GM12878 (cell line): ENCODE results near the gene FSIP1.

Experiments
- CHD1 ChIP-seq: IDR thresholded peaks from 2 replicates; pipeline ENCODE4 v1.6.1; 2012; ENCODE audit warnings: low read depth, low read length, improper control_type of control experiment
- EP300 ChIP-seq, 2 experiments: fragments of 150-350 bp in 1 of 2; IDR thresholded peaks; 2 replicates each; pipeline ENCODE4 v1.6.1; 2011 to 2012; ENCODE audit warnings: low read depth in 2 of 2, low read length in 2 of 2, borderline replicate concordance in 1 of 2, improper control_type of control experiment in 1 of 2, inconsistent platforms in 1 of 2; ENCODE audit not compliant: control insufficient read depth in 1 of 2
- EZH2 ChIP-seq: IDR thresholded peaks from 2 replicates; pipeline ENCODE4 v1.6.1; 2012; ENCODE audit warnings: low read depth, mild to moderate bottlenecking, control low read depth, inconsistent platforms, low read length, borderline replicate concordance; ENCODE audit not compliant: control insufficient read depth
- GABPA ChIP-seq: IDR thresholded peaks from 2 replicates; pipeline ENCODE4 v1.6.1; 2014; ENCODE audit warnings: antibody characterized with exemption, low read depth, mild to moderate bottlenecking, inconsistent platforms
- MAX ChIP-seq: IDR thresholded peaks from 2 replicates; pipeline ENCODE4 v1.6.1; 2012; ENCODE audit warnings: low read depth, low read length, improper control_type of control experiment
- NFYB ChIP-seq: IDR thresholded peaks from 2 replicates; pipeline ENCODE4 v1.6.1; 2011; ENCODE audit warnings: low read depth, mild to moderate bottlenecking, low read length, improper control_type of control experiment, moderate library complexity; ENCODE audit not compliant: insufficient read depth
- POLR2A ChIP-seq: IDR thresholded peaks from 2 replicates; pipeline ENCODE4 v1.6.1; 2011; ENCODE audit warnings: low read depth, mild to moderate bottlenecking, low read length
- POLR2AphosphoS5 ChIP-seq: IDR thresholded peaks from 2 replicates; pipeline ENCODE4 v1.6.1; 2011; ENCODE audit warnings: mild to moderate bottlenecking, low read length, inconsistent platforms
- RCOR1 ChIP-seq: conservative IDR thresholded peaks from 2 replicates; pipeline ENCODE4 v1.6.1; 2012; ENCODE audit warnings: low read depth, low read length, improper control_type of control experiment
- SREBF1 ChIP-seq: IDR thresholded peaks from 2 replicates; pipeline ENCODE4 v1.6.1; 2012; ENCODE audit warnings: mild to moderate bottlenecking, low read length
- TF ChIP-seq, protein P1 (sequence below), 3 experiments: IDR thresholded peaks in 2 of 3; conservative IDR thresholded peaks in 1 of 3; 2 replicates each; pipeline ENCODE4 v1.5.1; 2011; ENCODE audit warnings: low read depth in 3 of 3, low read length in 3 of 3, mild to moderate bottlenecking in 3 of 3, control low read depth in 2 of 3, moderate library complexity in 2 of 3, inconsistent platforms in 1 of 3, mixed read lengths in 1 of 3; ENCODE audit not compliant: control insufficient read depth in 2 of 3, insufficient read depth in 1 of 3; ENCODE audit errors: extremely low read depth in 1 of 3
- TF ChIP-seq, protein P2 (sequence below): fragments of 150-350 bp; IDR thresholded peaks from 2 replicates; pipeline ENCODE4 v1.6.1; 2014; ENCODE audit warnings: mild to moderate bottlenecking, low read depth, low read length

- no peak for TF ChIP-seq RCOR1
- peak; percentile 53 to 88; a peak in 3 of 4 replicates for TF ChIP-seq EP300 (IDR thresholded peaks at IDR 0.05; ENCODE audit: borderline replicate concordance in 1 of 2, control insufficient read depth in 1 of 2, low read depth in 2 of 2, low read length in 2 of 2)
- no peak for TF ChIP-seq POLR2AphosphoS5
- TF ChIP-seq, protein P1, sequence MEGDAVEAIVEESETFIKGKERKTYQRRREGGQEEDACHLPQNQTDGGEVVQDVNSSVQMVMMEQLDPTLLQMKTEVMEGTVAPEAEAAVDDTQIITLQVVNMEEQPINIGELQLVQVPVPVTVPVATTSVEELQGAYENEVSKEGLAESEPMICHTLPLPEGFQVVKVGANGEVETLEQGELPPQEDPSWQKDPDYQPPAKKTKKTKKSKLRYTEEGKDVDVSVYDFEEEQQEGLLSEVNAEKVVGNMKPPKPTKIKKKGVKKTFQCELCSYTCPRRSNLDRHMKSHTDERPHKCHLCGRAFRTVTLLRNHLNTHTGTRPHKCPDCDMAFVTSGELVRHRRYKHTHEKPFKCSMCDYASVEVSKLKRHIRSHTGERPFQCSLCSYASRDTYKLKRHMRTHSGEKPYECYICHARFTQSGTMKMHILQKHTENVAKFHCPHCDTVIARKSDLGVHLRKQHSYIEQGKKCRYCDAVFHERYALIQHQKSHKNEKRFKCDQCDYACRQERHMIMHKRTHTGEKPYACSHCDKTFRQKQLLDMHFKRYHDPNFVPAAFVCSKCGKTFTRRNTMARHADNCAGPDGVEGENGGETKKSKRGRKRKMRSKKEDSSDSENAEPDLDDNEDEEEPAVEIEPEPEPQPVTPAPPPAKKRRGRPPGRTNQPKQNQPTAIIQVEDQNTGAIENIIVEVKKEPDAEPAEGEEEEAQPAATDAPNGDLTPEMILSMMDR (IDR thresholded peaks at IDR 0.05 in 2 of 3, conservative IDR thresholded peaks at IDR 0.05 in 1 of 3; ENCODE audit: control insufficient read depth in 2 of 3, extremely low read depth in 1 of 3, insufficient read depth in 1 of 3, low read depth in 3 of 3, low read length in 3 of 3), result no peak
- TF ChIP-seq, protein P2, sequence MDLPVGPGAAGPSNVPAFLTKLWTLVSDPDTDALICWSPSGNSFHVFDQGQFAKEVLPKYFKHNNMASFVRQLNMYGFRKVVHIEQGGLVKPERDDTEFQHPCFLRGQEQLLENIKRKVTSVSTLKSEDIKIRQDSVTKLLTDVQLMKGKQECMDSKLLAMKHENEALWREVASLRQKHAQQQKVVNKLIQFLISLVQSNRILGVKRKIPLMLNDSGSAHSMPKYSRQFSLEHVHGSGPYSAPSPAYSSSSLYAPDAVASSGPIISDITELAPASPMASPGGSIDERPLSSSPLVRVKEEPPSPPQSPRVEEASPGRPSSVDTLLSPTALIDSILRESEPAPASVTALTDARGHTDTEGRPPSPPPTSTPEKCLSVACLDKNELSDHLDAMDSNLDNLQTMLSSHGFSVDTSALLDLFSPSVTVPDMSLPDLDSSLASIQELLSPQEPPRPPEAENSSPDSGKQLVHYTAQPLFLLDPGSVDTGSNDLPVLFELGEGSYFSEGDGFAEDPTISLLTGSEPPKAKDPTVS, result no peak
- no peak for TF ChIP-seq SREBF1
- no peak for TF ChIP-seq POLR2A
- no peak for TF ChIP-seq CHD1
- TF ChIP-seq GABPA, result peak; percentile 52; the same call in 1 of the 2 replicates
- TF ChIP-seq NFYB, result no peak
- no peak for TF ChIP-seq MAX
- no peak for TF ChIP-seq EZH2
Observed at GRCh38 chr15:39695793-39696192, 86.8 kb downstream of the FSIP1 start.
